GM13976 (cell line): Measurements from ENCODE around the gene ITPR2.

Experiments
- DNase-seq: peaks from one replicate; pipeline ENCODE4 v3.0.0; 2012; ENCODE audit warnings: low spot score
- CTCF ChIP-seq: IDR thresholded peaks from 2 replicates; pipeline ENCODE4 v1.5.1; 2012; ENCODE audit warnings: borderline replicate concordance, mild to moderate bottlenecking; ENCODE audit not compliant: insufficient read depth; ENCODE audit errors: extremely low read depth, missing control alignments, control extremely low read depth
- in situ Hi-C: fragments of 300-500 bp; cut with MboI; formaldehyde crosslinking; loops from one replicate; pipeline ENCODE4 v1.12.0; 2022; ENCODE audit warnings: low sequenced_read_pairs, mixed read lengths, inconsistent platforms; ENCODE audit not compliant: unreplicated experiment

Gene ITPR2

GRCh38 chr12:26799741-26800140, 33.3 kb downstream of the ITPR2 start:
- DNase-seq: no peak
- in situ Hi-C loops: no loop called here
- TF ChIP-seq CTCF: no peak

GRCh38 chr12:26798640-26799039, 34.4 kb downstream of the ITPR2 start:
- in situ Hi-C loops: no loop called here
- DNase-seq: no peak
- TF ChIP-seq CTCF: no peak

DNA sequence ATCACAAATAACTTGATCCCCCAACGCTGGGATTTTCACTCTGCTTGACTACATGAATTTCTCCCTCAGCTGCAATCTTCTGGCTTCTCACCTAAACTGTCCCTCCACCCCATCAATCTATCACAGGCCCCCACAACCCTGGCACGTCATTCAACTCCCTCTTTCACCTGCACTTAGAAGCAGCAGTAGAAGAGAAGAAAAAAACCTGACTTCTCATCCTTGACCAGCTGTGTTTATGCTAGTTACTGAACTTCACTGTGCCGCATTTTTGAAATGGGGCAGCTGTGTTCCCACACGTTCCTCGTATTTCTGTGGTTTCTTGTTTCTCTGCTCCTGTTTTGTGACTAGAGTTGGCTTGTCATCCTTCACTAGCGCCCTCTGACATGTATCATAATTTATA, 35.0 kb downstream of the ITPR2 start:
- in situ Hi-C loops: no loop called here
- no peak for TF ChIP-seq CTCF
- DNase-seq: peak; percentile 38

GRCh38 chr12:26795910-26796309, 37.1 kb downstream of the ITPR2 start:
- TF ChIP-seq CTCF: no peak
- no peak for DNase-seq

GRCh38 chr12:26791301-26791791, 41.6 kb downstream of the ITPR2 start:
- DNase-seq: no peak
- TF ChIP-seq CTCF: no peak
- in situ Hi-C loops: no loop called here

More at GRCh38 chr12:26795910-26796309, 37.1 kb downstream of the ITPR2 start:
- in situ Hi-C loops: no loop called here

DNA sequence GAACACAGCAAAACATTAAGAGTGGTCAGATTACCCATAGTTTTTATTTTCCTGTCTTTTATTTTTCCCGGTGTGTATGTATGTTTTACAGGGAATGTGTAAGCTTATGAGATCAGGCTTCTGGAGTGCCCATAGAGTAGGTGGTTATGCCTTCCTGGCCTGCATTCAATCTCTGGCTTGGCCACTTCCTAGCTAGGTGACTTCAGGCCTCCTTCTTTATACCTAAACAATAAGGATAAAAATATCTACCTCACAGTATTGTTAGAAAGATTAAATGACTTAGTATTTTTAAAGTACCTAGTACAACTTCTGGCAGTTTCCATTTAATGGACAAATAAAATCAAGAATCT, 42.4 kb downstream of the ITPR2 start:
- no peak for DNase-seq
- in situ Hi-C loops: no loop called here
- TF ChIP-seq CTCF: no peak

DNA sequence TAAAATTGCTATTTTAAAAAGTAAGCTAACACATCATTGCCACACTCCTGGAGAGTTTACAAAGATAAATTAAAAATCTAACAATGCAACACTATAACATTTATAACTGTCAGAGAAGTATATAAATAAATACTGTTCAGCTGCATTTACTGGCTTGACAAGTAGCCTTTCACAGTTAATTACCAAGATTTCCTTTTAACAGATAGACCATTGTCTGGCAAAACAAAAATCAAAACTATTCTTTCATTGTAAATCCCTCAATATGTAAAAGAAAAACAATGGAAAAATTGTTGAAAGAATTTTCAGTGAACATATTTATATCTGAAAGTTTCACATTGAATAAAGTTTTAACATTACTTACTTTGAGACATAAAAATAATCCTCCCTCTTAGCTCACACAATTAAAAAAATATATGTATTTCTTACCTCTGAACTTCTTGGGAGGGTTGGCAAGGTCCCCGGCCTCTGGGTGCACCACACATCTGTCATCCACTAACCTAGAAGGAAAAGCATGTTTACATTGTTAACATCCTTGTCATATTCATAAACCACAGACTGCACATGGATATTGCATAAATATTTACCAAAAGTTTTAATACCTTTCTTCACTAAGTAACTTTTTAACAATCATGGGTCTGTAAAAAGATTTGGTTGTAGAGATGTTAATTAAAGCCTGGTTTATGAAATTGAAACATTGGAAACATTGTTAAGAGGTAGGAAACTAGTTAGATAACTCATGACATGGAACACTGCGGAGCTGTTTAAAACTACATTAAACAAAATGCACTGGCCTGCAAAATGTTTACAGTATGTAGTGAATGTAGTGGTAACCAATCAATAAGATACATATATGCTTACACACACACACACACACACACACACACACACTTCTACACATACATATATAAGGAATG, 43.0 kb downstream of the ITPR2 start:
- TF ChIP-seq CTCF: no peak
- in situ Hi-C loops: no loop called here
- DNase-seq: no peak
